HG02943 (cell line): Measurements from ENCODE around the gene DNMT3L.
"Not testable (repeated sequence)": the region's sequence is repeated elsewhere in the genome, so short reads cannot be mapped to it uniquely, and the experiment has no call there.

Source experiments
- ATAC-seq: cut with Tn5 transposase; IDR thresholded peaks from one replicate; pipeline ENCODE4 v1.9.1; 2021; ENCODE audit warnings: mild to moderate bottlenecking, low read depth, moderate library complexity; ENCODE audit not compliant: unreplicated experiment

The DNMT3L gene

DNA sequence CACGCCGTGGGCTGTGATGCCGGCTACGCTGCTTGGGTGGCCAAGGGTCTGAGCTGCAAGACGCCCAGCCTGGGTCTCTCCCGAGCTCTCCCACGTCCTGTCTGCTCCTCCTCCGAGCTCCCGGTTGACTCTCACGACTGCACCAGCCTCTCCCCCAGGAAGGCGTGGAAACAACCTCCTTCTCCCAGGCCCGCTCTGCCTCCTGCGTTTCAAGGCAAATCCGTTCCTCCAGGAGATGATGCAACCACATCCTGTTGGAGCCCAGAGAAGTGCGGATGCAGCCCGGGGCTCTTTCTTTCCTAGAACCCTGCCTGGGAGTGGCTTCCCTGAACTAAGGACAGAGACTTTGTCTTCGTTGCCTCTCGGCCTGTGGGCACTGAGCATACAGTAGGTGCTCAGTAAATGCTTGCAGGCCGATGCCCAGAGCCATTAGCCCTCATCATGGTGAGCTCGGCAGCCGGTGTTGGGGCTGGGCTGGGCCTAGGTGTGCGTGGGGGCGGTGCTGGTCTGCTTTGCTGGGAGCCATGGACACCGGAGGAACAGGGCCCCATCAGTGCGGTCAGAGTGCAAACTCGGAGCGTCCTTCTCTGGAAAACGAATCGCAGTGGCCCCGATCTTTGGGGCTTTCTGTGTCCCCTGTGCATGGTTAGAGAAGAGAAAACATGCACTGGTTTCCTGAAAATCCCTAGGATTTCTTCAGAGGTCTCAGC is 59.0 kb downstream of the DNMT3L start:
- ATAC-seq, result not testable (repeated sequence)

DNA sequence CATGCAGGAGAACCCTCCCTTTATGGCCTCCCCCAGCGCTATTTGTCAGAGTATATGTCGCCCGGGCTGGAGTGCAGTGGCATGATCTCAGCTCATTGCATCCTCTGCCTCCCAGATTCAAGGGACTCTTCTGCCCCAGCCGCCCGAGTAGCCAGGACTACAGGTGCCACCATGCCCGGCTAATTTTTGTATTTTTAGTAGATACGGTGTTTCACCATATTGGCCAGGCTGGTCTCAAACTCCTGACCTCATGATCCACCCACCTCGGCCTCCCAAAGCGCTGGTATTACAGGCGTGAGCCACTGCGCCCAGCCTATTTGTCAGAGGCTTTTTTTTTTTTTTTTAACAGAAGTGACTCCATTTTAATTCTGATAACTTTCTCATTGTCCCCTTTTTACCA is 61.7 kb downstream of the DNMT3L start:
- not testable (repeated sequence) for ATAC-seq

DNA sequence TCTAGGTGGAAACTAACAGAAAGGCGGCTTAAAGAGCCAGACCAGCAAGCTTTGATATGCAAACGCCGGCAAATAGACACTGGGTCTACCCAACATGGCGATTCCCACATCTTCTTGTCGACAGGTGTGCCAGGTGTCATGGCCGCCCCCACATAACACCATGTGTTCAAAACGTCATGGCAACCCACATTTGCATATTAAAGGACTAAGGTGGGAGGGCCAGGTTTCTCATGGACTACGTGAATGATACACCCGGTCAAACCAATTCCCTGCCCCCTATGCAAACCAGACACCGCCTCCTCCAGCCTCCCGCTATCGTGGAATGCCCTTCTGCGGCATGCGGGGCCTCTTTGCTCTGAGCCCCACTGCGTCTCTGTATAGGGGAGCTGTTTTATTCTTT is 62.2 kb downstream of the DNMT3L start:
- no peak for ATAC-seq

DNA sequence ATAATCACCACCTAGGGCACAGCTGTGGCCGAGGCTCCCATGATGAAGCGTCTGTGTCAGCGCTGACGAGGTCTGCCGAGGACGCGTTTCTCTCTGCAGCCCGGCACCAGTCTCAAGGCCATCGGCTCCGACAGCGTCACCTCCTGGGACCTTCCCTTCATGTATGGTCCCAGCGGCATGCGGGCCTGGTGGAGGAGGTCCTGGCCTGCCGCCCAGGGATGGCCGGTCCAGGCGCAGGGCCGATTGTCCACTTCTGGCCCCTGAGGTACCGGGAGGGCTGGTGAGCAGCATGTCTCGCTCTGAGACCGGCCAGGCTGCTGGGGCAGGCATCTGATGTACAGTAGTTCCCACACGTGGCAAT is 64.6 kb downstream of the DNMT3L start:
- not testable (repeated sequence) for ATAC-seq
